HepG2 (cell line): ENCODE measurements around the gene TGFBR1. TPM values are rescaled to one million over a fixed set of nuclear protein-coding genes. Genes with fewer than 3 reads are reported as not detected.

Experiments used
- ATAC-seq: fragments of 200-7000 bp; cut with Tn5 transposase; 3 replicates; pipeline ENCODE4 v1.9.1; 2020; ENCODE audit warnings: mild to moderate bottlenecking, moderate library complexity
- BruUV-seq: library from RNA; stranded (reverse); fragments of 400-500 nt; replicated peaks from 2 replicates; lab custom pipeline; 2021; lab: Mats Ljungman, UMichigan
- CTCF ChIA-PET: fragments of 300-600 bp; formaldehyde crosslinking; extraction: SDS; loops from one replicate; lab custom pipeline; 2021; ENCODE audit warnings: low total read pairs, inconsistent platforms, low intra/inter-chr PET ratio; lab: Yijun Ruan, JAX
- POLR2A ChIA-PET: fragments of 350-600 bp; sonication (Branson Sonifier 250); formaldehyde crosslinking; loops from one replicate; lab custom pipeline; 2020; ENCODE audit warnings: antibody characterized with exemption, inconsistent platforms; lab: Yijun Ruan, JAX
- DNase-seq: peaks from one replicate; pipeline ENCODE4 v3.0.0-alpha.2; 2015; ENCODE audit warnings: low spot score
- FAIRE-seq: peaks from 3 replicates; lab custom pipeline; 2011; peaks lifted over from hg19 to GRCh38; lab: Jason Lieb, UNC
- H2AFZ ChIP-seq: one replicate; pipeline ENCODE4 v1.6.1; 2011; ENCODE audit warnings: low read length, inconsistent platforms
- H3K27ac ChIP-seq: fragments of 300-600 bp; 3 replicates; pipeline ENCODE4 v1.8.0; 2011; ENCODE audit warnings: mixed run types, mild to moderate bottlenecking, mixed read lengths, low read length, inconsistent platforms; ENCODE audit not compliant: insufficient read depth; ENCODE audit errors: extremely low read length
- H3K27me3 ChIP-seq, 2 experiments: fragments of 200-600 bp in 1 of 2; 2 replicates in 1 of 2; 3 replicates in 1 of 2; pipeline versions ENCODE4 v1.6.0 to v1.8.0; 2011; ENCODE audit warnings: low read length in 2 of 2, mild to moderate bottlenecking in 2 of 2, moderate library complexity in 2 of 2, inconsistent platforms in 1 of 2; ENCODE audit not compliant: insufficient read depth in 2 of 2, control insufficient read depth in 1 of 2
- H3K36me3 ChIP-seq, 2 experiments: fragments of 200-600 bp in 1 of 2; replicated peaks in 1 of 2; 2 replicates in 1 of 2; 3 replicates in 1 of 2; pipeline versions ENCODE4 v1.5.1 to v1.8.0; 2011; ENCODE audit warnings: low read length in 2 of 2, inconsistent platforms in 1 of 2; ENCODE audit not compliant: insufficient read depth in 2 of 2, control insufficient read depth in 1 of 2
- H3K4me1 ChIP-seq: 2 replicates; pipeline ENCODE4 v1.5.1; 2012; ENCODE audit warnings: low read length, inconsistent platforms; ENCODE audit not compliant: insufficient read depth
- H3K4me2 ChIP-seq: 2 replicates; pipeline ENCODE4 v1.6.0; 2011; ENCODE audit warnings: low read depth, low read length, inconsistent platforms
- H3K4me3 ChIP-seq, 3 experiments: fragments of 200-600 bp in 1 of 3; sonication (generic), shearing (Covaris generic) in 1 of 3; replicated peaks in 1 of 3; 2 replicates each; pipeline ENCODE4 v1.5.1; 2011 to 2016; ENCODE audit warnings: low read length in 3 of 3, inconsistent platforms in 2 of 3, low read depth in 2 of 3, mild to moderate bottlenecking in 2 of 3, control low read depth in 1 of 3, mixed read lengths in 1 of 3; ENCODE audit not compliant: insufficient read depth in 1 of 3
- H3K79me2 ChIP-seq: one replicate; pipeline ENCODE4 v1.6.1; 2011; ENCODE audit warnings: low read length, inconsistent platforms; ENCODE audit not compliant: insufficient read depth
- H3K9ac ChIP-seq: 2 replicates; pipeline ENCODE4 v1.6.0; 2011; ENCODE audit warnings: mild to moderate bottlenecking, low read depth, low read length, inconsistent platforms; ENCODE audit not compliant: insufficient read depth
- H3K9me3 ChIP-seq: 2 replicates; pipeline ENCODE4 v1.5.1; 2012; ENCODE audit warnings: mild to moderate bottlenecking, low read length
- H4K20me1 ChIP-seq: 2 replicates; pipeline ENCODE4 v1.6.0; 2011; ENCODE audit warnings: inconsistent platforms, mild to moderate bottlenecking, low read length, moderate library complexity; ENCODE audit not compliant: insufficient read depth
- BCL6 ChIP-seq: IDR thresholded peaks from 2 replicates; pipeline ENCODE4 v1.6.1; 2016; ENCODE audit warnings: missing genetic modification reagents, missing compliant biosample characterization
- FOSL2 ChIP-seq: sonication (generic); formaldehyde crosslinking; IDR thresholded peaks from 2 replicates; pipeline ENCODE4 v1.4.0; 2020; ENCODE audit warnings: missing genetic modification reagents
- GABPA ChIP-seq, 2 experiments: IDR thresholded peaks; 2 replicates each; pipeline ENCODE4 v1.6.1; 2011 to 2016; ENCODE audit warnings: low read depth in 2 of 2, low read length in 1 of 2, missing biosample characterization in 1 of 2, missing genetic modification characterization in 1 of 2
- HHEX ChIP-seq: IDR thresholded peaks from 2 replicates; pipeline ENCODE4 v1.6.1; 2016; ENCODE audit warnings: control low read depth
- MEIS1 ChIP-seq: sonication (generic); formaldehyde crosslinking; IDR thresholded peaks from 2 replicates; pipeline ENCODE4 v1.9.0; 2021; ENCODE audit warnings: mild to moderate bottlenecking, missing genetic modification reagents, moderate library complexity, borderline replicate concordance
- NPAS2 ChIP-seq: sonication (generic); formaldehyde crosslinking; IDR thresholded peaks from 2 replicates; pipeline ENCODE4 v1.8.0; 2022; ENCODE audit warnings: mild to moderate bottlenecking, missing genetic modification reagents, borderline replicate concordance
- SP5 ChIP-seq: IDR thresholded peaks from 2 replicates; pipeline ENCODE4 v1.6.1; 2016; ENCODE audit warnings: low read depth, borderline replicate concordance
- SUZ12 ChIP-seq: fragments of 150-350 bp; IDR thresholded peaks from 2 replicates; pipeline ENCODE4 v1.6.1; 2014; ENCODE audit warnings: low read depth, low read length
- TFE3 ChIP-seq: IDR thresholded peaks from 2 replicates; pipeline ENCODE4 v1.6.1; 2016
- U2AF2 ChIP-seq: fragments of 200-400 bp; formaldehyde crosslinking; IDR thresholded peaks from 2 replicates; pipeline ENCODE4 v1.6.1; 2017; ENCODE audit warnings: low read depth, mild to moderate bottlenecking, low read length
- ZNF275 ChIP-seq: sonication (generic); formaldehyde crosslinking; IDR thresholded peaks from 2 replicates; pipeline ENCODE4 v1.8.0; 2022; ENCODE audit warnings: missing genetic modification reagents, mild to moderate bottlenecking, inconsistent platforms, borderline replicate concordance
- ZNF326 ChIP-seq: sonication (generic); formaldehyde crosslinking; IDR thresholded peaks from 2 replicates; pipeline ENCODE4 v1.4.0; 2020; ENCODE audit warnings: missing genetic modification reagents, borderline replicate concordance
- ZNF430 ChIP-seq: sonication (generic); formaldehyde crosslinking; IDR thresholded peaks from 2 replicates; pipeline ENCODE4 v1.9.0; 2021; ENCODE audit warnings: mild to moderate bottlenecking, missing genetic modification reagents
- ZNF451 ChIP-seq: sonication (generic); formaldehyde crosslinking; IDR thresholded peaks from 2 replicates; pipeline ENCODE4 v1.5.0; 2020; ENCODE audit warnings: mild to moderate bottlenecking, missing genetic modification reagents
- ZNF543 ChIP-seq: sonication (generic); formaldehyde crosslinking; IDR thresholded peaks from 2 replicates; pipeline ENCODE4 v1.4.0; 2020; ENCODE audit warnings: mild to moderate bottlenecking, missing genetic modification reagents
- ZNF550 ChIP-seq: sonication (generic); formaldehyde crosslinking; IDR thresholded peaks from 2 replicates; pipeline ENCODE4 v1.4.0; 2020; ENCODE audit warnings: mild to moderate bottlenecking, missing genetic modification reagents, borderline replicate concordance
- ZNF556 ChIP-seq: sonication (generic); formaldehyde crosslinking; IDR thresholded peaks from 2 replicates; pipeline ENCODE4 v1.4.0; 2020; ENCODE audit warnings: mild to moderate bottlenecking, missing genetic modification reagents, borderline replicate concordance
- ZNF557 ChIP-seq: sonication (generic); formaldehyde crosslinking; IDR thresholded peaks from 2 replicates; pipeline ENCODE4 v1.4.0; 2020; ENCODE audit warnings: missing genetic modification reagents
- ZNF691 ChIP-seq: sonication (generic); formaldehyde crosslinking; IDR thresholded peaks from 2 replicates; pipeline ENCODE4 v1.4.0; 2020; ENCODE audit warnings: missing genetic modification reagents, low read depth, mild to moderate bottlenecking, borderline replicate concordance
- ZNF724P ChIP-seq: sonication (generic); formaldehyde crosslinking; IDR thresholded peaks from 2 replicates; pipeline ENCODE4 v1.8.0; 2022; ENCODE audit warnings: missing genetic modification reagents, borderline replicate concordance
- ZNF768 ChIP-seq: sonication (generic); formaldehyde crosslinking; IDR thresholded peaks from 2 replicates; pipeline ENCODE4 v1.4.0; 2020; ENCODE audit warnings: missing genetic modification reagents
- WGBS: methylation state at CpG from one replicate; pipeline ENCODE4 v1.1.6; 2017; ENCODE audit warnings: low lambda C conversion rate; 5-methylcytosine and 5-hydroxymethylcytosine counted together
- in situ Hi-C: cut with HindIII; loops from 2 replicates; pipeline ENCODE4 v1.10.0; 2017; ENCODE audit warnings: low pct_unique_long_range_greater_than_20kb; ENCODE audit not compliant: extremely low pct_ligation_motif_present
- intact Hi-C: fragments of 100-400 bp; cut with micrococcal nuclease; formaldehyde crosslinking; loops from one replicate; pipeline ENCODE4 v1.10.0; 2022; ENCODE audit not compliant: unreplicated experiment
- polyA plus RNA-seq, 8 experiments: library from polyadenylated mRNA; depleted of rRNA in 3 of 8; stranded (reverse) in 7 of 8; unstranded in 1 of 8; fragments of >200 nt; fragmentation: Illumina TruSeq in 4 of 8; extraction: Trizol in 4 of 8; gene quantifications; 2 replicates each; pipeline versions ENCODE4 v1.2.1 to v1.2.3, GENCODE V29; 2011 to 2016; ENCODE audit warnings: low read depth in 4 of 8, missing spikeins in 1 of 8, mixed read lengths in 1 of 8; ENCODE audit not compliant: insufficient read depth in 1 of 8
- total RNA-seq, 5 experiments: library from RNA; depleted of rRNA; stranded (reverse); fragments of >200 nt; fragmentation: Illumina TruSeq; extraction: Trizol; gene quantifications; 2 replicates each; pipeline ENCODE4 v1.2.3, GENCODE V29; 2016; ENCODE audit warnings: low read depth in 1 of 5

The TGFBR1 gene
- total and polyA plus RNA-seq, 2 of the 13 experiments (the other 11 are each of a cell fraction or from before 2014, with no cell fraction given): 16.8 to 23.9 TPM

GRCh38 chr9:99073985-99074901, 30.7 kb upstream of the TGFBR1 start:
- intact Hi-C loops: no loop called here
- no peak overlapping the region for H3K4me3 ChIP-seq
- POLR2A ChIA-PET: no interaction called here

GRCh38 chr9:99074902-99075245, 30.0 kb upstream of the TGFBR1 start:
- POLR2A ChIA-PET: no interaction called here
- no peaks in the 10 kb centered on the region for H3K9me3 ChIP-seq
- H3K4me1 ChIP-seq: no peaks in the 10 kb centered on the region
- H3K27ac ChIP-seq: no peak overlapping the region
- ATAC-seq (no peak), FAIRE-seq (no peak), DNase-seq (no peak)
- no peaks in the 10 kb centered on the region for H3K79me2 ChIP-seq
- intact Hi-C loops (no loop called here), in situ Hi-C loops (no loop called here)
- no peak overlapping the region for H3K4me2 ChIP-seq
- no peak overlapping the region for H3K4me3 ChIP-seq
- no peak overlapping the region for H3K9ac ChIP-seq
- no TSS peak for BruUV-seq
- peaks cover 2% of the 10 kb centered on the region in 2 experiments; a peak in 1 of 5 replicates for H3K27me3 ChIP-seq
- no peaks in the 10 kb centered on the region for H4K20me1 ChIP-seq
- no peak overlapping the region for H2AFZ ChIP-seq
- CTCF ChIA-PET: no interaction called here
- WGBS: 16% methylated on average over 3 of the region's 3 CpGs
- H3K36me3 ChIP-seq: no peaks in the 10 kb centered on the region
- TF ChIP-seq FOSL2: no peak
- no peak for TF ChIP-seq ZNF451 (CRISPR knock-in tag)
- no peak for TF ChIP-seq SP5 (CRISPR knock-in tag)
- TF ChIP-seq ZNF543 (CRISPR knock-in tag): no peak
- TF ChIP-seq ZNF691 (CRISPR knock-in tag): no peak
- no peak for TF ChIP-seq TFE3 (CRISPR knock-in tag)
- no peak for TF ChIP-seq ZNF724P (CRISPR knock-in tag)
- no peak for TF ChIP-seq NPAS2 (CRISPR knock-in tag)
- TF ChIP-seq U2AF2: no peak
- no peak for TF ChIP-seq ZNF275 (CRISPR knock-in tag)

More at GRCh38 chr9:99073985-99074901, 30.7 kb upstream of the TGFBR1 start:
- no TSS peak for BruUV-seq
- H3K36me3 ChIP-seq: no peaks in the 10 kb centered on the region
- no peaks in the 10 kb centered on the region for H3K9me3 ChIP-seq
- no peak overlapping the region for H3K9ac ChIP-seq
- no peak overlapping the region for H3K27ac ChIP-seq
- H3K4me1 ChIP-seq: no peaks in the 10 kb centered on the region
- H2AFZ ChIP-seq: no peak overlapping the region
- CTCF ChIA-PET: no interaction called here
- H4K20me1 ChIP-seq: no peaks in the 10 kb centered on the region
- no peak for DNase-seq
- no peak for FAIRE-seq
- TF ChIP-seq ZNF430 (CRISPR knock-in tag) (no peak), BCL6 (CRISPR knock-in tag) (no peak), ZNF768 (CRISPR knock-in tag) (no peak), GABPA (IDR thresholded peaks at IDR 0.05; ENCODE audit: low read depth, low read length) (no peak), GABPA (CRISPR knock-in tag; IDR thresholded peaks at IDR 0.05; ENCODE audit: low read depth) (no peak), ZNF550 (no peak), MEIS1 (CRISPR knock-in tag) (no peak), ZNF556 (CRISPR knock-in tag) (no peak), HHEX (CRISPR knock-in tag) (no peak), ZNF326 (CRISPR knock-in tag) (no peak), SUZ12 (no peak), ZNF557 (CRISPR knock-in tag) (no peak)
- in situ Hi-C loops: no loop called here
- 43% methylated on average over 4 of the region's 8 CpGs for WGBS
- ATAC-seq: no peak
- H3K4me2 ChIP-seq: no peak overlapping the region
- peaks cover 2% of the 10 kb centered on the region in 2 experiments; a peak in 1 of 5 replicates for H3K27me3 ChIP-seq
- H3K79me2 ChIP-seq: no peaks in the 10 kb centered on the region
